C4-2B (cell line): ENCODE measurements around the gene S1PR2.

Experiments
- H3K27ac ChIP-seq: fragments of 450-650 bp; 2 replicates; pipeline ENCODE4 v1.5.1; 2017
- CTCF ChIP-seq: fragments of 450-650 bp; conservative IDR thresholded peaks from 2 replicates; pipeline ENCODE4 v1.5.1; 2017; ENCODE audit warnings: mild to moderate bottlenecking
- ZFX ChIP-seq: fragments of 450-650 bp; IDR thresholded peaks from 2 replicates; pipeline ENCODE4 v1.6.1; 2017

Gene S1PR2

DNA sequence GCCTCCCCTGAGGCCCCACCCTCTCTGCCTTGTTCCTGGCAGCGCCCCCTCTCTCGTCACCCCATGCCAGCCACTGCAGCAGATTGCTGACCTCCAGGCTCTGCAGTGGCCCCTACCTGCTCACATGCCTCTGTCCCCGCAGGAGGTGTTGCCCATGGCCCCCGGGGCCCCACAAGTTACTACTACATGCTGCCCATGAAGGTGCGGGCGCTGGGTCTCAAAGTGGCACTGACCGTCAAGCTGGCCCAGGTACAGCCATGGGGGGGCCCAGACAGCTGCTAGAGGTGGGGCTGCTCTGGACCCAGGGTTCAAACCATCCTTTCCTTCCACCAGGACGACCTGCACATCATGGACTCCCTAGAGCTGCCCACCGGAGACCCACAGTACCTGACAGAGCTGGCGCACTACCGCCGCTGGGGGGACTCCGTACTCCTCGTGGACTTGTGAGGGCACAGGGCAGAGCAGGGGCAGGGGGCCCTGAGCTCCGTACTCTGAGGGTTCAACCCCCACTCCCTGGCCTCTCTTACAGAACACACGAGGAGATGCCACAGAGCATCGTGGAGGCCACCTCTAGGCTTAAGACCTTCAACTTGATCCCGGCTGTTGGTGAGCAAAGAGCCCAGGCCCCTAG lies 27.1 kb upstream of the S1PR2 start:
- no peak overlapping the region for H3K27ac ChIP-seq
- TF ChIP-seq CTCF (no peak), ZFX (no peak)

DNA sequence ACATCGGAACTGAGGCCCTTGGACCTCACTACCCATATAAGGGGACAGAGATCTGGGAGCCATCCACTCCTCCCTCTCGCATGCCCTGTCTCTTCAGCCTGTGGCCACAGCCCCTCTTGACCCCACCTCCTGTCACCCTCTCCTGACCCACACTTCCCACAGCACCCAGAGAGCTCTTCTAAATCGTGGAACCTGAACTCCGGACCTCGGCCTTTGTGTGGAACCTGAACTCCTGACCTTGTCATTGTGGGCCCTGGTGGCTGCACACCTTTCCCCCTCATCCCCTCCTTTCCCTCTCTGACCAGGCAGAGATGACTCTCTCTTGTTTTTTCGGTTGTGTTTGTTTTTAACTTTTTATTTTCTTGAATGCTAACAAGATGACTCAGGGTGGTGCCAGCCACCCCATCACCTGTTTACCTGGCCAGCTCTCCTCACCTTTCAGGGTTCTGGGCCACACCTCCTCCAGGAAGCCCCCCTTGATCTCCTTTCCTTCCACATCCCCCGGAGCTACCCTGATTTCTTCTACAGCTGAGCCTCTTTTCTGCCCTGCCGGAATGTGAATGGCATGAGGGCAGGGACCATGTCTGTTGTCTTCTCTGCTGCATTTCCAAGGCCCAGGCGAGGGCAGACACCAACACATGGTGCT lies 26.0 kb upstream of the S1PR2 start:
- no peak overlapping the region for H3K27ac ChIP-seq
- TF ChIP-seq CTCF (no peak), ZFX (no peak)

- TF ChIP-seq ZFX (no peak), CTCF (no peak)
- H3K27ac ChIP-seq = no peak overlapping the region
These were observed 25.4 kb upstream of the S1PR2 start for GRCh38 chr19:10256551-10256950.

DNA sequence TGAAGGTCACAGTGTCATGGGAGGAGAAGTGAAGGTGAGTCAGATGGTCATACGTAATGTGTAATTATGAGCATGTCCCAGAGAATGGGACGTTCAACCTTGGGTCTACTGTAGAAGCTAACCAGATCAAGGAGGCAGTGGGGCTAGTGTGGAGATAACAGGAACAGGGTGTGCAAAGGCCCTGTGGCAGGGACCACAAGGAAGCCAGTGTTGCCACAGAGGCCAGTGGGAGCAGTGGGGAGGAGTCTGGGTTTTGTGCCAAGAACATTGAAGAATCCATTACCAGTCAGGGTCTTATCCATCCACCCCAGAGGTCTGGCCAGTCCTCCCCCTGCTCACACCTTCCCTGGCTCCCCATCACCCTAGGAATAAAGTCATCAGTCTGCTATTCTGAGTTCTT lies 24.2 kb upstream of the S1PR2 start:
- TF ChIP-seq ZFX = no peak
- no peak overlapping the region for H3K27ac ChIP-seq

- TF ChIP-seq ZFX (no peak), CTCF (no peak)
- H3K27ac ChIP-seq = no peak overlapping the region
These were observed 23.1 kb upstream of the S1PR2 start for GRCh38 chr19:10254244-10254643.

GRCh38 chr19:10252707-10253106 lies 21.6 kb upstream of the S1PR2 start:
- TF ChIP-seq ZFX (no peak), CTCF (no peak)
- peak overlapping the region; percentile 88 for H3K27ac ChIP-seq

- no peak for TF ChIP-seq CTCF
- TF ChIP-seq ZFX = peak; percentile 96; the same call in 1 of the 2 replicates
- peak within 1 kb of the TSS; percentile 88 for H3K27ac ChIP-seq
These were observed 20.9 kb upstream of the S1PR2 start, which contains the start of gene MRPL4 for GRCh38 chr19:10251792-10252694. Gene MRPL4 (plus strand): TSS chr19:10252214. CDS start chr19:10252254, 40 bp downstream.
